A673 (cell line): ENCODE data around the gene CHAT. TPM values are rescaled to one million over a fixed set of nuclear protein-coding genes. Genes with fewer than 3 reads are reported as not detected.

Source experiments
- BruUV-seq: library from RNA; stranded (reverse); fragments of 400-500 nt; replicated peaks from 2 replicates; lab custom pipeline; 2021; lab: Mats Ljungman, UMichigan
- CTCF ChIA-PET: fragments of 300-600 bp; sonication (Branson Sonifier 250); formaldehyde crosslinking; loops from one replicate; lab custom pipeline; 2022; ENCODE audit warnings: antibody characterized with exemption; lab: Charles Lee
- POLR2A ChIA-PET: fragments of 300-600 bp; sonication (Branson Sonifier 250); formaldehyde crosslinking; loops from one replicate; lab custom pipeline; 2022; ENCODE audit warnings: antibody characterized with exemption; ENCODE audit not compliant: low non-redundant PET; lab: Charles Lee
- DNase-seq: peaks from one replicate; pipeline ENCODE4 v3.0.0-alpha.2; 2015; ENCODE audit warnings: low spot score
- H3K27ac ChIP-seq: fragments of 200-600 bp; sonication (generic); 2 replicates; pipeline ENCODE4 v1.5.1; 2016; ENCODE audit warnings: mixed run types, low read depth, mild to moderate bottlenecking, mixed read lengths, antibody characterized with exemption, low read length; ENCODE audit not compliant: poor library complexity, severe bottlenecking
- H3K27me3 ChIP-seq: fragments of 200-600 bp; sonication (generic); replicated peaks from 2 replicates; pipeline ENCODE4 v1.6.1; 2017; ENCODE audit warnings: mixed run types, low read depth, mild to moderate bottlenecking, mixed read lengths, antibody characterized with exemption, low read length; ENCODE audit not compliant: insufficient read depth, poor library complexity
- H3K36me3 ChIP-seq: fragments of 200-600 bp; sonication (generic); 2 replicates; pipeline ENCODE4 v1.6.1; 2016; ENCODE audit warnings: mixed run types, mild to moderate bottlenecking, mixed read lengths, antibody characterized with exemption, low read length; ENCODE audit not compliant: insufficient read depth, poor library complexity, severe bottlenecking
- H3K4me1 ChIP-seq: fragments of 200-600 bp; sonication (generic); 2 replicates; pipeline ENCODE4 v1.6.1; 2017; ENCODE audit warnings: mixed run types, mild to moderate bottlenecking, mixed read lengths, antibody characterized with exemption, low read length; ENCODE audit not compliant: insufficient read depth, poor library complexity, severe bottlenecking
- H3K4me3 ChIP-seq: fragments of 200-600 bp; sonication (generic); 2 replicates; pipeline ENCODE4 v1.5.1; 2016; ENCODE audit warnings: low read depth, mixed run types, mild to moderate bottlenecking, mixed read lengths, low read length; ENCODE audit not compliant: poor library complexity, severe bottlenecking
- H3K9me3 ChIP-seq: fragments of 200-600 bp; sonication (generic); 2 replicates; pipeline ENCODE4 v1.6.1; 2016; ENCODE audit warnings: mixed run types, low read depth, mild to moderate bottlenecking, mixed read lengths, antibody characterized with exemption, low read length; ENCODE audit not compliant: poor library complexity, severe bottlenecking
- CTCF ChIP-seq: fragments of 300-800, 200-600 bp; sonication (generic); conservative IDR thresholded peaks from 2 replicates; pipeline ENCODE4 v1.5.1; 2017; ENCODE audit warnings: low read depth, mild to moderate bottlenecking, antibody characterized with exemption, low read length, moderate library complexity, mixed read lengths
- EZH2 ChIP-seq: fragments of 200-600 bp; sonication (generic); IDR thresholded peaks from 2 replicates; pipeline ENCODE4 v1.6.1; 2017; ENCODE audit warnings: borderline replicate concordance, low read depth, mild to moderate bottlenecking, mixed read lengths, antibody characterized with exemption, low read length; ENCODE audit not compliant: poor library complexity, severe bottlenecking
- intact Hi-C: fragments of 100-400 bp; cut with micrococcal nuclease; formaldehyde crosslinking; loops from one replicate; pipeline ENCODE4 v1.10.0; 2022; ENCODE audit not compliant: unreplicated experiment
- total RNA-seq: library from RNA; stranded (reverse); gene quantifications from 2 replicates; pipeline ENCODE4 v1.2.3, GENCODE V29; 2021

CHAT gene
- total RNA-seq, 1 experiment from 2014 or later = 0.56 TPM

GRCh38 chr10:49657606-49658005, 43.8 kb downstream of the CHAT start:
- ChIA-PET CTCF (no interaction called here), POLR2A (no interaction called here)
- intact Hi-C loops = no loop called here
- DNase-seq = no peak
- TF ChIP-seq CTCF (no peak), EZH2 (no peak)
- Histone ChIP-seq H3K27ac (no peak overlapping the region), H3K36me3 (no peaks in the 10 kb centered on the region), H3K4me1 (no peaks in the 10 kb centered on the region), H3K4me3 (no peak overlapping the region), H3K9me3 (peaks cover 5% of the 10 kb centered on the region), H3K27me3 (no peaks in the 10 kb centered on the region)
- no TSS peak for BruUV-seq

GRCh38 chr10:49661140-49661856, 47.5 kb downstream of the CHAT start:
- Histone ChIP-seq H3K4me1 (no peaks in the 10 kb centered on the region), H3K27me3 (no peaks in the 10 kb centered on the region), H3K27ac (no peak overlapping the region), H3K36me3 (no peaks in the 10 kb centered on the region), H3K4me3 (no peak overlapping the region), H3K9me3 (peaks cover 5% of the 10 kb centered on the region)
- ChIA-PET CTCF (no interaction called here), POLR2A (no interaction called here)
- intact Hi-C loops = no loop called here
- BruUV-seq = no TSS peak
- no peak for TF ChIP-seq EZH2
- TF ChIP-seq CTCF = no peak
- no peak for DNase-seq

- intact Hi-C loops = no loop called here
- POLR2A ChIA-PET = no interaction called here
- H3K4me1 ChIP-seq = no peaks in the 10 kb centered on the region
- H3K9me3 ChIP-seq = peaks cover 5% of the 10 kb centered on the region
- no peak overlapping the region for H3K4me3 ChIP-seq
- H3K27ac ChIP-seq = no peak overlapping the region
- CTCF ChIA-PET = no interaction called here
- H3K27me3 ChIP-seq = no peaks in the 10 kb centered on the region
- no TSS peak for BruUV-seq
- TF ChIP-seq CTCF = no peak
- no peak for TF ChIP-seq EZH2
- H3K36me3 ChIP-seq = no peaks in the 10 kb centered on the region
- DNase-seq = no peak
These were observed 48.5 kb downstream of the CHAT start for GRCh38 chr10:49662169-49662830.
